Neuronal stem cell (in vitro differentiated cells): ENCODE measurements around the gene APP.

Experiments
- DNase-seq: peaks from one replicate; pipeline ENCODE4 v3.0.0-alpha.2; 2013; ENCODE audit warnings: low spot score
- H2AFZ ChIP-seq: one replicate; pipeline ENCODE4 v1.6.1; 2013; ENCODE audit warnings: mild to moderate bottlenecking, low read length, inconsistent platforms
- H2AK5ac ChIP-seq: 2 replicates; pipeline ENCODE4 v1.6.1; 2013; ENCODE audit warnings: low read depth, mild to moderate bottlenecking, inconsistent platforms, low read length, moderate library complexity, mixed read lengths
- H2BK120ac ChIP-seq: 2 replicates; pipeline ENCODE4 v1.6.1; 2013; ENCODE audit warnings: low read depth, mild to moderate bottlenecking, inconsistent platforms, low read length, moderate library complexity, mixed read lengths
- H2BK12ac ChIP-seq: one replicate; pipeline ENCODE4 v1.6.1; 2013; ENCODE audit warnings: low read length, inconsistent platforms
- H2BK15ac ChIP-seq: 2 replicates; pipeline ENCODE4 v1.6.1; 2013; ENCODE audit warnings: mild to moderate bottlenecking, low read length, inconsistent platforms, mixed read lengths
- H2BK5ac ChIP-seq: one replicate; pipeline ENCODE4 v1.6.1; 2013; ENCODE audit warnings: inconsistent platforms, mild to moderate bottlenecking, low read length, moderate library complexity
- H3K14ac ChIP-seq: one replicate; pipeline ENCODE4 v1.6.1; 2013; ENCODE audit warnings: low read length, inconsistent platforms
- H3K18ac ChIP-seq: 2 replicates; pipeline ENCODE4 v1.6.1; 2013; ENCODE audit warnings: low read length, inconsistent platforms
- H3K23ac ChIP-seq: 2 replicates; pipeline ENCODE4 v1.6.1; 2013; ENCODE audit warnings: low read depth, mild to moderate bottlenecking, mixed read lengths, low read length, inconsistent platforms; ENCODE audit not compliant: poor library complexity
- H3K27ac ChIP-seq: replicated peaks from 3 replicates; pipeline ENCODE4 v1.5.1; 2013; ENCODE audit warnings: low read length, inconsistent platforms
- H3K27me3 ChIP-seq, 3 experiments: 2 replicates each; pipeline ENCODE4 v1.6.1; 2013; ENCODE audit warnings: low read length in 3 of 3, mild to moderate bottlenecking in 2 of 3, inconsistent platforms in 1 of 3, low read depth in 1 of 3, mixed read lengths in 1 of 3, moderate library complexity in 1 of 3; ENCODE audit not compliant: control insufficient read depth in 3 of 3, insufficient read depth in 3 of 3
- H3K36me3 ChIP-seq, 2 donors: replicated peaks in 1 of 2; 2 replicates each; pipeline ENCODE4 v1.6.1; 2013; ENCODE audit warnings: low read length in 2 of 2; ENCODE audit not compliant: control insufficient read depth in 2 of 2, insufficient read depth in 2 of 2
- H3K4ac ChIP-seq: 2 replicates; pipeline ENCODE4 v1.6.1; 2013; ENCODE audit warnings: inconsistent platforms, mild to moderate bottlenecking, low read length, moderate library complexity
- H3K4me1 ChIP-seq, 2 donors: 1 replicate in 1 of 2; 2 replicates in 1 of 2; pipeline ENCODE4 v1.6.1; 2013; ENCODE audit warnings: low read length in 2 of 2, low read depth in 1 of 2; ENCODE audit not compliant: control insufficient read depth in 2 of 2, insufficient read depth in 1 of 2
- H3K4me2 ChIP-seq: one replicate; pipeline ENCODE4 v1.6.1; 2013; ENCODE audit warnings: mild to moderate bottlenecking, low read length, inconsistent platforms; ENCODE audit not compliant: insufficient read depth, poor library complexity, severe bottlenecking
- H3K4me3 ChIP-seq, 2 donors: 2 replicates each; pipeline ENCODE4 v1.5.1; 2013; ENCODE audit warnings: low read length in 2 of 2, mild to moderate bottlenecking in 2 of 2, inconsistent platforms in 1 of 2, moderate library complexity in 1 of 2
- H3K79me1 ChIP-seq: one replicate; pipeline ENCODE4 v1.6.1; 2013; ENCODE audit warnings: low read depth, mild to moderate bottlenecking, inconsistent platforms, low read length, moderate library complexity
- H3K9ac ChIP-seq: one replicate; pipeline ENCODE4 v1.6.1; 2013; ENCODE audit warnings: mild to moderate bottlenecking, low read depth, low read length, inconsistent platforms; ENCODE audit not compliant: poor library complexity
- H3K9me3 ChIP-seq, 2 donors: replicated peaks in 1 of 2; 2 replicates each; pipeline versions ENCODE3 to v1.6.1; 2013; ENCODE audit warnings: low read length in 2 of 2, mild to moderate bottlenecking in 2 of 2, inconsistent platforms in 1 of 2, low read depth in 1 of 2, mixed read lengths in 1 of 2, moderate library complexity in 1 of 2; ENCODE audit not compliant: control insufficient read depth in 2 of 2, insufficient read depth in 1 of 2
- H4K8ac ChIP-seq: one replicate; pipeline ENCODE4 v1.6.1; 2013; ENCODE audit warnings: low read depth, mild to moderate bottlenecking, inconsistent platforms, low read length, moderate library complexity
- H4K91ac ChIP-seq: one replicate; pipeline ENCODE4 v1.6.1; 2013; ENCODE audit warnings: low read length, low read depth, mild to moderate bottlenecking, inconsistent platforms; ENCODE audit not compliant: poor library complexity
- WGBS, 2 donors: extraction: QIAGEN DNeasy Blood & Tissue Kit; methylation state at CpG; one replicate each; pipeline ENCODE4 v1.1.7; 2013; ENCODE audit warnings: missing lambda C conversion rate in 2 of 2, mixed read lengths in 1 of 2; ENCODE audit not compliant: insufficient read length in 2 of 2, insufficient replicate concordance in 1 of 2; ENCODE audit errors: extremely low coverage in 2 of 2; 5-methylcytosine and 5-hydroxymethylcytosine counted together

Gene APP

DNA sequence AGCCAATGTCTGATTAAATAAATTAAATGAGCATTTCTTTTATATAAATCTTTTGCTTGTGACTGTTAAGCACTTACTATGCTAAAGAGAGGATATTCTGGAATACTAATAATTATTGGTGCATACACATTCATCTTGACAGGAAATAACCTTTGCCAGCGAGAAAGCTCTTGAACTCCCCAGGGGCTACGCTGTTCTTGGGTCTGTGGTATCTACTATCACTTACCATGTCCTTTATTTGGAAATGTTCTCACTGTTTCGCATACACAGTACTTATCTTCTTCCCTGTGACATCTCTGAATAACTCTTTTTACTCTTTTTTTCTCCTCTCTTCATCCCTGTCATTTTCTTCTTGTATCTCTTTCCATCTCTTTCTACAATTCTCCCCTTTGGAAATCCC, 257.1 kb downstream of the APP start:
- Histone ChIP-seq H2AFZ (no peak overlapping the region), H3K27ac (no peak overlapping the region)
- no peak for DNase-seq

DNA sequence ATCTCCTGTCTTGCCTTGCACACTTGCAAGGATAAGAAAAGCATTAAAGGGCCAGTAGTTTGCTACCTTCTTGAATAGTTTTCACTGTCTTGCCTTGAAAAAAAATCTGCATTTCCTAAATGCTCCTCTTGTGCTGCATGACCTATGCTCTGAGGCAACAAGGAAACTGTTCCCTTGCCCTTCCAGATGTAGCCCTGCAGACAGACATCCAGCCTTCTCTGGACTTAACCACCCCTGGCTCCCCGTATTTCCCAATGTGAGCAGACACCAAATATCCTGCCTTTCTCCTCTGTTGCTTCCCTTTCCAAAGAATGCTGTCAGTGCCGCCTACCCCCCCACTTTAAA, 258.2 kb downstream of the APP start:
- no peak overlapping the region for H3K27ac ChIP-seq
- no peak overlapping the region for H2BK120ac ChIP-seq
- no peak overlapping the region for H4K91ac ChIP-seq
- no peak overlapping the region for H3K9ac ChIP-seq
- no peak overlapping the region for H2AFZ ChIP-seq
- no peaks in the 10 kb centered on the region for H3K79me1 ChIP-seq
- H3K27me3 ChIP-seq = no peaks in the 10 kb centered on the region
- no peak overlapping the region for H2BK12ac ChIP-seq
- no peak overlapping the region for H3K4me2 ChIP-seq
- no peaks in the 10 kb centered on the region for H3K4me1 ChIP-seq
- no peak overlapping the region for H3K4ac ChIP-seq
- H3K14ac ChIP-seq = no peak overlapping the region
- no peak overlapping the region for H2BK5ac ChIP-seq
- H4K8ac ChIP-seq = no peak overlapping the region
- no peak overlapping the region for H3K18ac ChIP-seq
- no peak for DNase-seq
- no peak overlapping the region for H3K4me3 ChIP-seq
- peaks cover 6 to 17% of the 10 kb centered on the region in 2 donors for H3K36me3 ChIP-seq
- no CpG with 5 or more reads among the region's 2 CpGs for WGBS, 2 donors
- H3K23ac ChIP-seq = no peak overlapping the region
- H3K9me3 ChIP-seq = no peaks in the 10 kb centered on the region
- no peak overlapping the region for H2BK15ac ChIP-seq
- H2AK5ac ChIP-seq = no peak overlapping the region

More for the DNA sequence above, 257.1 kb downstream of the APP start:
- Histone ChIP-seq H3K4me3 (no peak overlapping the region), H2BK120ac (no peak overlapping the region), H4K8ac (no peak overlapping the region), H3K79me1 (no peaks in the 10 kb centered on the region), H2BK15ac (no peak overlapping the region), H3K23ac (no peak overlapping the region), H3K36me3 (peaks cover 6 to 16% of the 10 kb centered on the region in 2 donors), H2AK5ac (no peak overlapping the region), H3K4me2 (no peak overlapping the region), H2BK12ac (no peak overlapping the region), H3K4ac (no peak overlapping the region), H3K4me1 (no peaks in the 10 kb centered on the region), H2BK5ac (no peak overlapping the region), H3K9ac (no peak overlapping the region), H3K14ac (no peak overlapping the region), H3K9me3 (no peaks in the 10 kb centered on the region), H4K91ac (no peak overlapping the region), H3K18ac (no peak overlapping the region), H3K27me3 (no peaks in the 10 kb centered on the region)
- no CpG with 5 or more reads among the region's 3 CpGs for WGBS, 2 donors

- no peak overlapping the region for H2BK5ac ChIP-seq
- no peak overlapping the region for H4K91ac ChIP-seq
- H2AFZ ChIP-seq = no peak overlapping the region
- no peaks in the 10 kb centered on the region for H3K27me3 ChIP-seq
- H3K36me3 ChIP-seq = peaks cover 6 to 22% of the 10 kb centered on the region in 2 donors
- H3K4me3 ChIP-seq = no peak overlapping the region
- H3K4me2 ChIP-seq = no peak overlapping the region
- no peaks in the 10 kb centered on the region for H3K79me1 ChIP-seq
- H3K9me3 ChIP-seq = no peaks in the 10 kb centered on the region
- H3K4me1 ChIP-seq = no peaks in the 10 kb centered on the region
- H2BK12ac ChIP-seq = no peak overlapping the region
- H2AK5ac ChIP-seq = no peak overlapping the region
- no peak overlapping the region for H2BK15ac ChIP-seq
- no peak overlapping the region for H3K23ac ChIP-seq
- DNase-seq = no peak
- WGBS, 2 donors = no CpG with 5 or more reads among the region's 20 CpGs
- no peak overlapping the region for H3K14ac ChIP-seq
- no peak overlapping the region for H4K8ac ChIP-seq
- H2BK120ac ChIP-seq = no peak overlapping the region
- H3K27ac ChIP-seq = no peak overlapping the region
- H3K4ac ChIP-seq = no peak overlapping the region
- no peak overlapping the region for H3K18ac ChIP-seq
- H3K9ac ChIP-seq = no peak overlapping the region
Measured at GRCh38 chr21:25911730-25912401, 258.7 kb downstream of the APP start.

DNA sequence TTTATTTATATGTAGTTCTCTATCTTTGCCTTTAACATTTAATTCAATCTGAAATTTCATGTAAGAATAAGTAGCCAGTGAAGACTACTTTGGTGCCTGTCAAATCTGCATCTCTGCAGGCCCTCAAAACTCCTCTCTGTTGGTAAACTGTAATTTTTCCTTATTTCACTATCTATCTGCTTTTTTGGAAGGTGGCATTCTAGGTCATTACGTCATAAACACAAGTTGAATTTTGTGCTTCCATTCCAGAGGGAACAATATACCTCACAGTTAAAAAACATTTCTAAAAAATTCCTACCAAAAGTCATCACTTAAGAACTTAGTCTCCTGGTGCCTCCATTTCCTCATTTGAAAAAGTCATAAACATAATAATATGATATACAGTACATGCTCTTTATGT, 259.8 kb downstream of the APP start:
- no CpG with 5 or more reads among the region's 1 CpG for WGBS, 2 donors

More for the DNA sequence above, 259.8 kb downstream of the APP start:
- H2BK120ac ChIP-seq = no peak overlapping the region
- H3K9me3 ChIP-seq = no peaks in the 10 kb centered on the region
- H3K36me3 ChIP-seq = peaks cover 6 to 32% of the 10 kb centered on the region in 2 donors
- H2BK12ac ChIP-seq = no peak overlapping the region
- no peaks in the 10 kb centered on the region for H3K27me3 ChIP-seq
- no peak overlapping the region for H4K8ac ChIP-seq
- DNase-seq = no peak
- H3K18ac ChIP-seq = no peak overlapping the region
- H2AK5ac ChIP-seq = no peak overlapping the region
- H2BK5ac ChIP-seq = no peak overlapping the region
- H3K4me1 ChIP-seq = no peaks in the 10 kb centered on the region
- no peak overlapping the region for H3K4me3 ChIP-seq
- H3K79me1 ChIP-seq = no peaks in the 10 kb centered on the region
- H3K4me2 ChIP-seq = no peak overlapping the region
- H2BK15ac ChIP-seq = no peak overlapping the region
- H3K27ac ChIP-seq = no peak overlapping the region
- H3K9ac ChIP-seq = no peak overlapping the region
- H2AFZ ChIP-seq = no peak overlapping the region
- no peak overlapping the region for H3K14ac ChIP-seq
- no peak overlapping the region for H4K91ac ChIP-seq
- H3K4ac ChIP-seq = no peak overlapping the region
- H3K23ac ChIP-seq = no peak overlapping the region
